Middle frontal gyrus (tissue), 1 donor: ENCODE results near the gene EXD3.

ENCODE experiments used
- DNase-seq: peaks from one replicate; pipeline ENCODE4 v3.0.0-alpha.2; 2015; ENCODE audit warnings: low spot score; ENCODE audit errors: extremely low spot score

The EXD3 gene

DNA sequence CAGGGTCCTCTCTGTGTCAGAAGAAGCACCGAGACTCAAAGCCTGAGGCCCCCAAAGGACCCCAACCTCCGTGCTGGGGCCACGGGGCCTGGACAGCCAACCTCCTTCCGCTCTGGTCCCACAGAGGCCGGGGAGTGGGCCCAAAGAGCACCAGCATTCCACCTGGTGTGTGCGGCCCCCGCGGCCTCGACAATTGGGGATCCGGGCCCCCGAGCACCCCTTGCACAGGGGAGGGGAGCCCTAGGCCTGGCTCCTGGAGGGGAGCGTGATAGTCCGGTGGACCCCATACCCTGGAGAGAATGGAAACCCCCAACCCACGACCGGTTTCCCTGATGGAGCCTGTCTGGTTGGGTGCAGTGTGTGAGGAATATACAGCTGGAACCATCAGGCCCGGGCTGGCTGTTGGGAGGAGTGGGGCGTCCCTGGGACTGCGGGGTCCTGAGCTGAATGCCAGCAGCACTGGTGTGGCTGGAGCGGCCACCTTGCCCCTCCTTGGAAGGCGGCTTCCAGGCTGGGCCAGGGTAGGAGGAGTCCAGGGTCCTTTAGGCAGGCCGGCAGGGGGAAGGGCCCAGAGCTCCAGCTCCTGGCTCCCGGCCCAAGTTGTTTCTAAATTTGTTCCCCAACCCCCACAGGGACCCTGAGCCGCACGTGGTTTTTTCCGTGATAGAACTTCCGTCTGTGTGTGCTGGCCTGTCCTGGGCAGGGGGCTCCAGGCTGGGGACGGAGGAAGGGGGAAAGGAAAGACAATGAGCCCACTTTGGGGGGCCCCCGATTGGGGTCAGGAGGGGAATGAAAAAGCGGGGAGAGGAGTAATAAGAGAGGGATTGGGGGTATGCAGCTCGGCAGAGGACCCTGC lies 146.3 kb downstream of the EXD3 start:
- DNase-seq: no peak

DNA sequence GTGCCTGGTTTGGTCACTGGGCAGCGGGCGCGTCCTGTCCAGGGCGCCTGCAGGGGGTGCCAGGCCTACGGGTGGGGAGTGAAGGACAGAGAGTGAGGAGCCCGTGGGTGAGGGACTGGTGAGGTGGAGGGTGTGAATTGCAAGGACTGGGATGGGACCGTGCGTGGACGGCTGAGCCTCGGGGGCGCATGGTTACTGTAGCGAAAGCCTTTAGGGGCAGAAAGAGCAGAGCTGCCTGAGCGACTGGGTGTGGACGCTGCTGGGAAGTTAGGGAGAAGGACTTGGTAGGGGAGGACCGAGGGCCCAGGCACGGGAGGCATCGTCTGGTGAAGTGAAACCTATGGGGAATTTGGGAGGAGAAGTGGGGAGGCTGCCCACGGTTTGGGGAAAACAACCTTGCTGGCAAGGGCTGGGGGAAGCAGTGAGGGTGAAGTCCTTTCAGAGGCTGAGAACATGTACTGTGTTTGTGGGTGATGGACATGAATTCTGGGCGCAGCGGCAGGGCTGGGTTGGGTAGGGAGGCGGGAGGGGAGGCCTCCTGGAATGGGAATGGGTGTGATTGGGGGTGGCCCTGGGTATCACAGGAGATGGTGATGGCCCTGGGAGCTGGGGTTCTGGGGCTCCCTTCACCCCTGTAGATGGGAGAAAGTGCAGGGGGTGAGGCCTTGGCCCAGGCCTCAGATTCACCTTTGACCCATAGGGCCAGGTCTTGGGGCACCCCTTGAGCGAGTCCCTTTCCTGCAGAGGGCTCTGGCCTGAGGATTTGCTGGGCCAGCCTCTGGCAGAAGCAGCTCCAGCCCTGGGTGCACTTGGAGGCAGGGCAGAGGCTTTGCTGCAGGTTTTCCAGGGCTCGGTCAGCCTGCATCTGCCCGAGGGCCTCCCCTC lies 147.1 kb downstream of the EXD3 start:
- no peak for DNase-seq

- DNase-seq: no peak
Measured at GRCh38 chr9:137275203-137275587, 147.8 kb downstream of the EXD3 start.

DNA sequence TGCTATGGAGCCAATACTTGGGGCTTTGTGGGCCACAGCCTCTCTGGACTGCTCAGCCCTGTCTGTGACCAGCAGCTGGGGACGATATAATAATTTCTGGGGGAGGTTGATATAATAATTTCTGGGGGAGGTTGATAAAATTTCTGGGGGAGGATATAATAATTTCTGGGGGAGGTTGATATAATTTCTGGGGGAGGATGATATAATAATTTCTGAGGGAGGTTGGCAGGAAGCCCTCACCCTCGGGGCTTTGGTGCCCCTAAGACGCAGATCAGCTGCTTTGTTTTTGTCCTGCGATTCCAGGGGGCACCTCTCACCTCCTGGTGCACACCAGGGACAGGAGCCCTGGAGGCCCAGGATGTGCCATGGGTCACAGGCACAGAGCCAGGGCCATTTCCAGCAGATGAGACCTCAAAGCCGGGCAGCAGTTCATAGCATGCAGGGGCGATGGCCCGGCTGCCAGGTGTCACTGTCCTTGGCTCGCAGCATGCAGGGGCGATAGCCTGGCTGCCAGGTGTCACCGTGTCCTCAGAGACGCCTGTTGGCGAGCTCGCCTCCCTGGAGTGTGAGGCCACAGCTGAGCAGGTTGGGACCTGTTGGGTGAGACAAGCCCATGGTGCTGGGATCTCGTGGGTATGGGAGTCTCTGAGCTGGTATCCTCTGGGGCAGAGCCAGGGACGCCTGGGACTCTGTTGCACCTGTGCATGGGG lies 149.2 kb downstream of the EXD3 start:
- DNase-seq: no peak

DNA sequence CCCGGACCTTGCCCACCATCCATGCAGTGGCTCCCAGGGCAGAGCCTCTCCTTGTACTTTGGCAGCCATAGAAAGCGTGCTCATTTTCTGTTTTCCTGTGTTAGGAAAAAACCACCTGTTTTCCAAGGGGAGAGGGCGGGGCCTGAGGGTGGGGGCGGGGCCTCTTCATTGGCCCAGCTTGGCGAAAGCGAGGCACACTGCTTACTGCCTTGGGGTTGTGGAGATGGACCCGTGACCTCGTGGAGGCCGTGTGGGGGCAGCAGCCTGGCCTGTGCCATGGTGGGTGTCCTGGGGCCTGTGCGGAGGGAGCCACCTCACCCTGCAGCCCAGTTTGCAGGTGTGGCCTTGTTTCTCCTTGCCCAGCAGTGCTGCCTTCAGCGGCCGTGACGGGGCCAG lies 149.9 kb downstream of the EXD3 start:
- no peak for DNase-seq

GRCh38 chr9:137272241-137273094 lies 150.5 kb downstream of the EXD3 start:
- no peak for DNase-seq

DNA sequence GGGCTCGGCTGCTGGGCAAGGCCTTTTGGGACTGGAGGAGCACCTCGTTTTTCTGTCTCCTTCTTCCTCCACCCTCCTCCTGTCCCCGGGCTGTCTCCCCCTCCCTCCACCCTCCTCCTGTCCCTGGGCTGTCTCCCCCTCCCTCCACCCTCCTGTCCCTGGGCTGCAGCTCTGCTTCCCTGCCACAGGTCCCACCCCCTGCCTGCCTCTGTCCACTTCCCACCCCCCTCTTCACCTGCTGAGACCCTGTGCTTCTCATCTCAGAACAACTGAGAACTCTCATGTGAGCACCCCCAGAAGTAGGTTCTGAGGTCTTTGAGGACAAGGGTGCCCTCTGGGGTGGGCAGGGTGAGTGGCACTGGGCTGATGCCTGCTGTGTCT lies 151.3 kb downstream of the EXD3 start:
- DNase-seq: no peak

GRCh38 chr9:137270929-137271695 lies 151.8 kb downstream of the EXD3 start:
- DNase-seq: no peak

DNA sequence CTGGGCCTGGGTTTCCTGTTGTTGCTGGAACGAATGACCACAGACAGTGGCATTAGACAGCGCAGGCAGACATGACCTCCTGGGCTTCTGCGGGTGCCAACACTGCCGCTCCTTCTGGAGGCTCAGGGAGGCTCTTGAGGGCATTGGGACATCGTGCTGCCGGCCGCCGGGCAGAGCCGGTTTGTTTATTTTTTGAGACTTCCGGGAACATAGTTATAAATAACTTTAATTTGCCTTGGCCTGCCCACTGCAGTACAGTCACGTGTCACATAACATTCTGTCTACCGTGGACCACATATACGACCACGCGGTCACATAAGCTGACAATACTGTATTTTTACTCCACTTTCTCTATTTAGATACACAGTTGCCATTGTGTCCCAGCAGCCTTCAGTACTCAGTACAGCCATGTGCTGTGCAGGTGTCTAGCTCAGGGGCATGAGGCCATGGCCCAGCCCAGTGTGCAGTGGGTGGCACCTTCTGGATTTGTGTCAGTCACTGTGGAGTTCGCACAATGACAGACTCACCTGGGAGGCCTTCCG lies 153.7 kb downstream of the EXD3 start:
- DNase-seq: no peak

DNA sequence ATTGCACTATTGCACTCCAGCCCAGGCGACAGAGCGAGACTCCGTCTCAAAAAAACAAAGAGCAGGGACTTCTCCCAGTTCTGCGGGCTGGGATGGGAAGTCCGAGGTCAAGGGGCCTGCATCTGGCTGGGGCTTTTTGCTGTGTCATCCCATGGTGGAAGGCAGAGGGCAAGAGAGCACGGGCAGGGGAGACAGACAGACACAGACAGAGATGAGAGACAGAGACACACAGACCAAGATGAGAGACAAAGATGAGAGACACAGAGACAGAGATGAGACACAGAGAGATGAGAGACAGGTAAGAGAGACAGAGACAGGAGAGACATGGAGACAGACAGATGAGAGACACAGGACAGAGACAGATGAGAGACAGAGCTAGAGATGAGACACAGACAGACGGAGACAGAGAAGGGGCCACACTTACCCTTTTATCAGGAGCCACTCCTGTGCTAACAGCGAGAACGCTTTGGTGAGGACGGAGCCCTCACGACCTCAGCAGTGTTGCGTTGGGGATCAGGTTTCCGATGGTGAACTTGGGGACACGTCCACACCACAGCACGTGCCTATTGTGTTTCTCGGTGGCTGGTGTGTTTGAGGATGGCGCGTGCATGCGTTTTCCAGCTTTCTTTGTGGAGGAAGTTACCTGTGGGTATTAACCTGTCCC lies 154.3 kb downstream of the EXD3 start:
- DNase-seq: no peak

GRCh38 chr9:137267933-137268355 lies 155.0 kb downstream of the EXD3 start:
- DNase-seq: no peak

DNA sequence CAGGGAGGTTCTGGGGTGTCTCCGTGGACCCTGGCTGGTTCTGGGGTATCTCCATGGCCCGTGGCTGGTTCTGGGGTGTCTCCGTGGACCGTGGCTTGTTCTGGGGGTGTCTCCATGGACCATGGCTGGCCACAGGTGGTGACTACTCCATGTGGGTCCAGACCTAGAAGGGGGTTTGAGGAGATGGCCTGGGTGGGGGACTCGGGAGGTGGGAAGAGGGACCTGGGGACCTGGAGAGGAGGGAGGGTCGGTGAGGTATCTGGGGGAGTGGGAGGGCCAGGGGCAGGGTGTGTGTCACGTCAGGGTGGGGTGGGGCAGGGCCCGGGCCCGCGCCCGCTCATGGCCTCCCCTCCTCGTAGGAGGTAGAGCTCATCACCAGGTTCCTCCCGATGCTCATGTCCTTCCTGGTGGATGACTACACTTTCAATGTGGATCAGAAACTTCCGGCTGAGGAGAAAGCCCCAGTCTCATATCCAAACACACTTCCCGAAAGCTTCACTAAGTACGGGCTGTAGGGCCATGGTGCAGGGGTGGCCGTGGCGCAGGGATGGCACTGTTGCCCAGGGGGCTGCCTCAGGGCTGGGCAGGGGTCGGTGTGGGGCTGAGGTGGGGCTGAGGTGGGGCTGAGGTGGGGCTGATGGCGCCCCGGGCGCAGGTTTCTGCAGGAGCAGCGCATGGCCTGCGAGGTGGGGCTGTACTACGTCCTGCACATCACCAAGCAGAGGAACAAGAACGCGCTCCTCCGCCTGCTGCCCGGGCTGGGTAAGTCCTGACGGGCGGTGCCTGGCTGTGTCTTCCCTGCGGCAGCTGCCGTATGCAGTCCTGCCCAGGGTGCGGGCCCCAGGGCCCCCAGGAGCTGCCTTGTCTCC lies 156.1 kb downstream of the EXD3 start:
- DNase-seq: no peak

- no peak for DNase-seq
Measured at GRCh38 chr9:137266162-137266527, 156.8 kb downstream of the EXD3 start.

GRCh38 chr9:137265496-137266161 lies 157.3 kb downstream of the EXD3 start:
- DNase-seq: no peak

- DNase-seq: no peak
Measured at GRCh38 chr9:137264067-137264466, 158.9 kb downstream of the EXD3 start.

DNA sequence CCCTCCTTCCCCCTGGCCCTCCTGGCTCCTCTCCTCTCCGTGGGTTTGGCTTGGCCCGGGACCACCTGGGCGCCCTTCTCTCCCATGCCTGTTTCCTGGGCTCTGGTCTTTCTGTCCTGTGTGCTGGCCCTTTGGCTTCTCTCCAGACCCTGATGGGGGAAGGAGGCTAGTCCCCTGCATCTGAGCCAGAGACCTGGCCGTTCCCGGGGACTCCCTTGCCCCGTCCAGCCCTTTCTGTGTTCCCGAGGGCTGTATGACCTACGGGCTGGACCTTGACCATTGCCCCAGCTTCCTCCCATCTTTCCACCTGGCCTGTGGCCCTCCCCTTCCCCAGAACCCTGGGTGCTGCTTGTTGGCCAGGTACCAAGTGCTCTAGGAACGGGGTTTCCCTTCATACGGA lies 159.5 kb downstream of the EXD3 start:
- no peak for DNase-seq

DNA sequence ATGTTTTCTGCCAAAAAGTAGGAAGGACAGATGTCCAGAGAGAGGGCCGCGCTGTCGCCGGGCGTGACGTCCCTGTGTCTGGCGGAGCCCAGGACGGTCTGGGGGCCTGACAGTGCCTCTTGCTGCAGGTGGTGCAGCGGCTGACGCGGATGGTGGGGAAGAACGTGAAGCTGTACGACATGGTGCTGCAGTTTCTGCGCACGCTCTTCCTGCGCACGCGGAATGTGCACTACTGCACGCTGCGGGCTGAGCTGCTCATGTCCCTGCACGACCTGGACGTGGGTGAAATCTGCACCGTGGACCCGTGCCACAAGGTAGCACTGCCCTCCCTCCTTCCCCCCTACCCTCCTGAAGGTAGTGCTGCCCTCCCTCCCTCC lies 160.1 kb downstream of the EXD3 start:
- DNase-seq: no peak
